H1 (cell line): ENCODE results near the gene GPC4. TPM values are rescaled to one million over a fixed set of nuclear protein-coding genes. Genes with fewer than 3 reads are reported as not detected.

Experiments used
- CTCF ChIA-PET: fragments of 300-600 bp; sonication (Branson Sonifier 250); formaldehyde crosslinking; loops from one replicate; lab custom pipeline; 2021; ENCODE audit not compliant: partially characterized antibody; lab: Charles Lee
- POLR2A ChIA-PET: fragments of 300-600 bp; sonication (Branson Sonifier 250); formaldehyde crosslinking; loops from one replicate; lab custom pipeline; 2021; ENCODE audit warnings: inconsistent platforms; ENCODE audit not compliant: partially characterized antibody; lab: Charles Lee
- DNase-seq, 2 experiments: peaks; one replicate each; pipeline versions ENCODE4 v3.0.0 to v3.0.0-alpha.2; 2010 to 2022; ENCODE audit warnings: low spot score in 2 of 2, low read depth in 1 of 2, mixed read lengths in 1 of 2
- FAIRE-seq: peaks from 2 replicates; lab custom pipeline; 2011; peaks lifted over from hg19 to GRCh38; lab: Jason Lieb, UNC
- H2AFZ ChIP-seq: 2 replicates; pipeline ENCODE4 v1.8.1; 2012; ENCODE audit warnings: low read length, inconsistent platforms
- H2AK5ac ChIP-seq: 2 replicates; pipeline ENCODE4 v1.6.1; 2013; ENCODE audit warnings: low read depth, low read length
- H2BK120ac ChIP-seq: replicated peaks from 2 replicates; pipeline ENCODE3; 2013; ENCODE audit warnings: low read depth, low read length, inconsistent platforms
- H2BK12ac ChIP-seq: 2 replicates; pipeline ENCODE4 v1.6.1; 2013; ENCODE audit warnings: low read depth, low read length
- H2BK15ac ChIP-seq: 2 replicates; pipeline ENCODE4 v1.6.1; 2013; ENCODE audit warnings: low read length
- H2BK20ac ChIP-seq: 2 replicates; pipeline ENCODE4 v1.6.1; 2013; ENCODE audit warnings: low read length
- H2BK5ac ChIP-seq: 2 replicates; pipeline ENCODE4 v1.6.1; 2013; ENCODE audit warnings: low read depth, low read length
- H3K14ac ChIP-seq: 2 replicates; pipeline ENCODE4 v1.6.1; 2013; ENCODE audit warnings: inconsistent platforms; ENCODE audit not compliant: insufficient read length
- H3K18ac ChIP-seq: 2 replicates; pipeline ENCODE4 v1.6.1; 2013; ENCODE audit warnings: low read length; ENCODE audit errors: extremely low read depth
- H3K23ac ChIP-seq: 2 replicates; pipeline ENCODE4 v1.6.1; 2013; ENCODE audit warnings: inconsistent platforms; ENCODE audit not compliant: insufficient read length
- H3K23me2 ChIP-seq: 2 replicates; pipeline ENCODE4 v1.6.1; 2013; ENCODE audit warnings: low read depth, low read length
- H3K27ac ChIP-seq: 2 replicates; pipeline ENCODE4 v1.6.1; 2011; ENCODE audit warnings: low read depth, low read length, inconsistent platforms
- H3K27me3 ChIP-seq, 4 experiments: replicated peaks in 1 of 4; 1 replicate in 1 of 4; 2 replicates in 3 of 4; pipeline versions ENCODE4 v1.6.1 to v1.8.1; 2011 to 2013; ENCODE audit warnings: low read length in 3 of 4, mild to moderate bottlenecking in 3 of 4, inconsistent platforms in 2 of 4, mixed read lengths in 2 of 4, moderate library complexity in 1 of 4; ENCODE audit not compliant: control insufficient read depth in 3 of 4, insufficient read depth in 3 of 4; ENCODE audit errors: extremely low read depth in 1 of 4
- H3K36me3 ChIP-seq, 4 experiments: 2 replicates each; pipeline versions ENCODE4 v1.6.1 to v1.8.1; 2011 to 2013; ENCODE audit warnings: mild to moderate bottlenecking in 4 of 4, low read length in 3 of 4, moderate library complexity in 2 of 4, control low read depth in 1 of 4, inconsistent platforms in 1 of 4; ENCODE audit not compliant: insufficient read depth in 4 of 4, control insufficient read depth in 2 of 4
- H3K4ac ChIP-seq: replicated peaks from 2 replicates; pipeline ENCODE3; 2013; ENCODE audit warnings: low read length, low read depth, mixed read lengths, inconsistent platforms; ENCODE audit not compliant: insufficient read length
- H3K4me1 ChIP-seq, 4 experiments: replicated peaks in 1 of 4; 1 replicate in 1 of 4; 2 replicates in 3 of 4; pipeline versions ENCODE4 v1.6.1 to v1.8.1; 2011 to 2013; ENCODE audit warnings: low read length in 3 of 4, inconsistent platforms in 2 of 4, mixed read lengths in 1 of 4; ENCODE audit not compliant: insufficient read depth in 4 of 4, control insufficient read depth in 3 of 4
- H3K4me2 ChIP-seq, 2 experiments: 2 replicates each; pipeline versions ENCODE4 v1.6.1 to v1.8.1; 2011 to 2013; ENCODE audit warnings: low read depth in 2 of 2, low read length in 2 of 2, control low read depth in 1 of 2, inconsistent platforms in 1 of 2, mild to moderate bottlenecking in 1 of 2; ENCODE audit not compliant: insufficient read depth in 1 of 2
- H3K4me3 ChIP-seq, 4 experiments: fragments of 200-600, 300-600 bp in 1 of 4; sonication (generic), shearing (Covaris generic), sonication (Bioruptor Twin) in 1 of 4; 2 replicates each; pipeline versions ENCODE4 v1.5.1 to v1.8.1; 2011 to 2016; ENCODE audit warnings: low read length in 4 of 4, low read depth in 3 of 4, control low read depth in 2 of 4, inconsistent platforms in 2 of 4, mild to moderate bottlenecking in 2 of 4, mixed read lengths in 1 of 4, moderate library complexity in 1 of 4; ENCODE audit not compliant: insufficient read depth in 2 of 4; ENCODE audit errors: extremely low read depth in 1 of 4
- H3K56ac ChIP-seq: replicated peaks from 2 replicates; pipeline ENCODE3; 2013; ENCODE audit warnings: low read depth, mild to moderate bottlenecking, mixed read lengths, low read length, inconsistent platforms; ENCODE audit not compliant: insufficient read length
- H3K79me1 ChIP-seq: 2 replicates; pipeline ENCODE4 v1.6.1; 2013; ENCODE audit warnings: low read depth, low read length, control low read depth
- H3K79me2 ChIP-seq, 2 experiments: 2 replicates each; pipeline versions ENCODE4 v1.6.1 to v1.8.1; 2012 to 2013; ENCODE audit warnings: low read length in 2 of 2, mild to moderate bottlenecking in 2 of 2, inconsistent platforms in 1 of 2; ENCODE audit not compliant: insufficient read depth in 2 of 2, control insufficient read depth in 1 of 2
- H3K9ac ChIP-seq, 4 experiments: replicated peaks in 1 of 4; 1 replicate in 1 of 4; 2 replicates in 3 of 4; pipeline versions ENCODE4 v1.6.1 to v1.8.1; 2011 to 2013; ENCODE audit warnings: low read depth in 3 of 4, low read length in 3 of 4, control low read depth in 2 of 4, mild to moderate bottlenecking in 2 of 4, moderate library complexity in 2 of 4, inconsistent platforms in 1 of 4; ENCODE audit errors: extremely low read depth in 1 of 4
- H3K9me3 ChIP-seq, 2 experiments: 2 replicates each; pipeline versions ENCODE4 v1.6.1 to v1.8.1; 2012 to 2013; ENCODE audit warnings: mild to moderate bottlenecking in 2 of 2, moderate library complexity in 2 of 2, control low read depth in 1 of 2, inconsistent platforms in 1 of 2, low read depth in 1 of 2, low read length in 1 of 2, mixed read lengths in 1 of 2; ENCODE audit not compliant: insufficient read depth in 2 of 2
- H4K20me1 ChIP-seq, 2 experiments: replicated peaks in 1 of 2; 2 replicates each; pipeline versions ENCODE3 to v1.8.1; 2011 to 2013; ENCODE audit warnings: inconsistent platforms in 2 of 2, low read length in 2 of 2, mild to moderate bottlenecking in 1 of 2; ENCODE audit not compliant: insufficient read depth in 2 of 2, control insufficient read depth in 1 of 2
- H4K5ac ChIP-seq: 2 replicates; pipeline ENCODE4 v1.6.1; 2013; ENCODE audit warnings: low read length, low read depth, mixed read lengths, inconsistent platforms; ENCODE audit not compliant: insufficient read length
- H4K8ac ChIP-seq: 2 replicates; pipeline ENCODE4 v1.8.0; 2013; ENCODE audit warnings: mild to moderate bottlenecking, moderate library complexity, low read length, inconsistent platforms; ENCODE audit not compliant: insufficient read depth; ENCODE audit errors: extremely low read depth
- H4K91ac ChIP-seq: replicated peaks from 2 replicates; pipeline ENCODE3; 2013; ENCODE audit warnings: low read length, mixed read lengths, inconsistent platforms; ENCODE audit not compliant: insufficient read length
- EGR1 ChIP-seq: IDR thresholded peaks from 2 replicates; pipeline ENCODE4 v1.6.1; 2011; ENCODE audit warnings: low read depth, low read length, borderline replicate concordance
- EP300 ChIP-seq, 2 experiments: IDR thresholded peaks; 1 replicate in 1 of 2; 2 replicates in 1 of 2; pipeline ENCODE4 v1.6.1; 2011 to 2012; ENCODE audit warnings: low read depth in 2 of 2, low read length in 2 of 2, mild to moderate bottlenecking in 2 of 2, borderline replicate concordance in 1 of 2, inconsistent platforms in 1 of 2, moderate library complexity in 1 of 2
- JUND ChIP-seq: IDR thresholded peaks from 2 replicates; pipeline ENCODE4 v1.6.1; 2011; ENCODE audit warnings: mild to moderate bottlenecking, improper control_type of control experiment, low read length
- POLR2A ChIP-seq, 2 experiments: IDR thresholded peaks; 1 replicate in 1 of 2; 2 replicates in 1 of 2; pipeline ENCODE4 v1.6.1; 2011; ENCODE audit warnings: low read depth in 2 of 2, low read length in 2 of 2, mild to moderate bottlenecking in 2 of 2; ENCODE audit errors: control extremely low read depth in 1 of 2
- SIRT6 ChIP-seq: IDR thresholded peaks from one replicate; pipeline ENCODE4 v1.7.1; 2012; ENCODE audit warnings: low read length, inconsistent platforms
- SRF ChIP-seq: IDR thresholded peaks from 2 replicates; pipeline ENCODE4 v1.6.1; 2011; ENCODE audit warnings: mild to moderate bottlenecking, low read depth, low read length, moderate library complexity
- WGBS, 2 experiments: shearing (Covaris generic) in 1 of 2; methylation state at CpG; one replicate each; pipeline versions ENCODE4 v1.1.6 to v1.1.7; 2013 to 2015; ENCODE audit warnings: low lambda C conversion rate in 2 of 2, mixed read lengths in 2 of 2, inconsistent platforms in 1 of 2, low coverage in 1 of 2, missing lambda C conversion rate in 1 of 2; ENCODE audit not compliant: insufficient replicate concordance in 2 of 2, insufficient coverage in 1 of 2, insufficient read length in 1 of 2; ENCODE audit errors: extremely low coverage in 1 of 2, missing lambda C conversion rate in 1 of 2; 5-methylcytosine and 5-hydroxymethylcytosine counted together
- polyA plus RNA-seq, 7 experiments: library from polyadenylated mRNA; depleted of rRNA in 3 of 7; stranded (reverse) in 5 of 7; unstranded in 2 of 7; fragments of >200 nt in 5 of 7; fragments of 200-250 nt in 2 of 7; gene quantifications; 1 replicate in 5 of 7; 2 replicates in 1 of 7; 4 replicates in 1 of 7; pipeline versions ENCODE4 v1.2.1 to v1.2.3, GENCODE V29; 2011 to 2013; ENCODE audit warnings: missing spikeins in 2 of 7, mixed read lengths in 2 of 7
- total RNA-seq: library from RNA; stranded (reverse); fragmentation: NEBNext Ultra II Directional; extraction: Animal tissue kit (Norgen Biotek cat#: 25700); gene quantifications from 2 replicates; pipeline ENCODE4 v1.2.1, GENCODE V29; 2021

GPC4 gene
- total and polyA plus RNA-seq, 2 of the 8 experiments (the other 6 are each of a cell fraction or from before 2014, with no cell fraction given) = 46.8 to 230 TPM

DNA sequence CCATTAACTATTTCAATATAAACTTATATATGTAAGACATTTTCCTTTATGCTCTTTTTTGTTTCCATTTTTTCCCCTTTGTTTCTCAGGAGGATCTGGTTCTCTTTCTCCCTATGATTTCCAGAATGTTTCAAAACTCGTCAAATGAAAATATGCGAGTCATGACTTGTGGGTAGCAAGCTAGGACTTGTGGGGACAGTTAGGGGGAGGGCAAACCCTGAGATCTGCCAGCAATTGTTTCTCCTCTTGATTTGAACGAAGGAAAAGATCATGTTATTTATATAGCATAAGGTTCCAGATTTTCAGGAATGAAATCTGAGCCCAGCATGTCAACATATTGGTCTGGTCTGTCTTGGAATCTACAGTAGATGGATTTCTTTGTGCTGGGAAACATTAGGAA, 28.9 kb upstream of the GPC4 start:
- H3K14ac ChIP-seq = no peak overlapping the region
- H3K79me1 ChIP-seq = no peaks in the 10 kb centered on the region
- TF ChIP-seq JUND (no peak), POLR2A (IDR thresholded peaks at IDR 0.05; ENCODE audit: control extremely low read depth in 1 of 2, low read depth in 2 of 2, low read length in 2 of 2) (no peak), EP300 (IDR thresholded peaks at IDR 0.05; ENCODE audit: borderline replicate concordance in 1 of 2, low read depth in 2 of 2, low read length in 2 of 2) (no peak), EGR1 (no peak), SRF (no peak), SIRT6 (no peak)
- no peaks in the 10 kb centered on the region for H3K36me3 ChIP-seq
- H2BK15ac ChIP-seq = no peak overlapping the region
- no peaks in the 10 kb centered on the region for H3K27me3 ChIP-seq
- no peak overlapping the region for H3K27ac ChIP-seq
- H2BK5ac ChIP-seq = no peak overlapping the region
- H3K4me2 ChIP-seq = no peak overlapping the region; a peak in 1 of 4 replicates
- no peaks in the 10 kb centered on the region; the same call in 1 of the 2 replicates for H3K23me2 ChIP-seq
- H4K91ac ChIP-seq = no peak overlapping the region
- FAIRE-seq (no peak), DNase-seq (no peak)
- no peak overlapping the region for H2AK5ac ChIP-seq
- H2BK20ac ChIP-seq = no peak overlapping the region
- no peak overlapping the region for H3K4ac ChIP-seq
- no peak overlapping the region for H3K4me3 ChIP-seq
- no peak overlapping the region for H3K23ac ChIP-seq
- H3K18ac ChIP-seq = no peak overlapping the region
- no peaks in the 10 kb centered on the region for H3K9me3 ChIP-seq
- H3K56ac ChIP-seq = no peak overlapping the region
- H3K4me1 ChIP-seq = peaks cover 6 to 18% (median 9%) of the 10 kb centered on the region in 4 experiments
- no peak overlapping the region for H2AFZ ChIP-seq
- ChIA-PET POLR2A (no interaction called here), CTCF (interaction anchor here (0.7 kb wide), 1 partner anchor 118 kb away, joined by 3 read pairs; no protein-coding TSS in a partner anchor)
- H4K20me1 ChIP-seq = no peaks in the 10 kb centered on the region
- H2BK120ac ChIP-seq = no peak overlapping the region
- no peak overlapping the region for H4K8ac ChIP-seq
- no peak overlapping the region for H4K5ac ChIP-seq
- H3K79me2 ChIP-seq = no peaks in the 10 kb centered on the region
- H2BK12ac ChIP-seq = no peak overlapping the region
- no peak overlapping the region for H3K9ac ChIP-seq
- 89% methylated on average over 3 of the region's 3 CpGs; no CpG with 5 or more reads in 1 of the 2 experiments for WGBS, 2 experiments
